Suprapubic skin (tissue), 4 donors: Measurements from ENCODE around the gene RHOF. TPM values are rescaled to one million over a fixed set of nuclear protein-coding genes. Genes with fewer than 3 reads are reported as not detected.
"Not testable (repeated sequence)": the region's sequence is repeated elsewhere in the genome, so short reads cannot be mapped to it uniquely, and the experiment has no call there.

Experiments
- DNase-seq, 2 donors: peaks; one replicate each; pipeline ENCODE4 v3.0.0-alpha.2; 2019; ENCODE audit warnings: low spot score in 2 of 2
- H3K27ac ChIP-seq: fragments of 200-600 bp; sonication (generic); one replicate; pipeline ENCODE4 v1.5.1; 2019
- H3K27me3 ChIP-seq: fragments of 200-600 bp; sonication (generic); one replicate; pipeline ENCODE4 v1.5.1; 2019
- H3K36me3 ChIP-seq: fragments of 200-600 bp; sonication (generic); one replicate; pipeline ENCODE4 v1.5.1; 2019
- H3K4me1 ChIP-seq: fragments of 200-600 bp; sonication (generic); one replicate; pipeline ENCODE4 v1.5.1; 2019
- H3K4me3 ChIP-seq: fragments of 200-600 bp; sonication (generic); one replicate; pipeline ENCODE4 v1.5.1; 2019; ENCODE audit warnings: mild to moderate bottlenecking
- H3K9me3 ChIP-seq: fragments of 200-600 bp; sonication (generic); one replicate; pipeline ENCODE4 v1.5.1; 2019
- CTCF ChIP-seq, 2 donors: fragments of 200-600 bp in 1 of 2; fragments of 450-650 bp in 1 of 2; sonication (generic) in 1 of 2; IDR thresholded peaks; one replicate each; pipeline ENCODE4 v1.5.1; 2016 to 2019; ENCODE audit warnings: antibody characterized with exemption in 2 of 2, mild to moderate bottlenecking in 1 of 2, moderate library complexity in 1 of 2
- EP300 ChIP-seq: sonication (generic); formaldehyde crosslinking; IDR thresholded peaks from one replicate; pipeline ENCODE4 v1.6.1; 2017; ENCODE audit warnings: antibody characterized with exemption
- POLR2A ChIP-seq, 2 donors: fragments of 450-650 bp; IDR thresholded peaks; one replicate each; pipeline ENCODE4 v1.6.1; 2017; ENCODE audit warnings: antibody characterized with exemption in 2 of 2, mild to moderate bottlenecking in 2 of 2, moderate library complexity in 2 of 2
- POLR2AphosphoS5 ChIP-seq, 3 donors: sonication (generic); formaldehyde crosslinking; IDR thresholded peaks; one replicate each; pipeline ENCODE4 v1.6.1; 2017; ENCODE audit warnings: antibody characterized with exemption in 3 of 3
- whole genome bisulfite sequencing: methylation state at CpG from one replicate; pipeline ENCODE4 v1.1.5; 2018; 5-methylcytosine and 5-hydroxymethylcytosine counted together
- total RNA-seq, 4 donors: library from RNA; depleted of rRNA; stranded (reverse); fragments of >200 nt; gene quantifications; one replicate each; pipeline ENCODE4 v1.1.0, GENCODE V29; 2016

RHOF gene
- total RNA-seq, 4 donors from 2014 or later = 6.6 to 20.4 (median 17.5) TPM

GRCh38 chr12:121764808-121765207 is 28.7 kb downstream of the RHOF start:
- H3K4me3 ChIP-seq = no peak overlapping the region
- TF ChIP-seq CTCF (IDR thresholded peaks at IDR 0.05) = no peak
- no peak for TF ChIP-seq EP300
- no peak for TF ChIP-seq POLR2A (IDR thresholded peaks at IDR 0.05)
- no peak for TF ChIP-seq POLR2AphosphoS5 (IDR thresholded peaks at IDR 0.05)
- H3K27ac ChIP-seq = no peak overlapping the region
- no peaks in the 10 kb centered on the region for H3K36me3 ChIP-seq
- no peaks in the 10 kb centered on the region for H3K27me3 ChIP-seq
- DNase-seq = no peak
- WGBS = 88% methylated on average over 3 of the region's 3 CpGs
- H3K4me1 ChIP-seq = peaks cover 9% of the 10 kb centered on the region
- no peaks in the 10 kb centered on the region for H3K9me3 ChIP-seq

GRCh38 chr12:121762269-121762668 is 31.2 kb downstream of the RHOF start:
- Histone ChIP-seq H3K4me3 (no peak overlapping the region), H3K36me3 (peaks cover 8% of the 10 kb centered on the region), H3K4me1 (no peaks in the 10 kb centered on the region), H3K27me3 (no peaks in the 10 kb centered on the region), H3K9me3 (no peaks in the 10 kb centered on the region), H3K27ac (no peak overlapping the region)
- 75% methylated on average over 6 of the region's 6 CpGs for WGBS
- no peak for TF ChIP-seq EP300
- TF ChIP-seq POLR2AphosphoS5 (IDR thresholded peaks at IDR 0.05) = no peak
- no peak for TF ChIP-seq CTCF (IDR thresholded peaks at IDR 0.05)
- TF ChIP-seq POLR2A (IDR thresholded peaks at IDR 0.05) = no peak
- no peak for DNase-seq

- H3K4me1 ChIP-seq, DNase-seq, H3K27ac ChIP-seq, H3K9me3 ChIP-seq, H3K4me3 ChIP-seq, H3K27me3 ChIP-seq: not testable (repeated sequence)
- peaks cover 17% of the 10 kb centered on the region for H3K36me3 ChIP-seq
- 97% methylated on average over 6 of the region's 22 CpGs for WGBS
Measured at GRCh38 chr12:121758536-121758935, 35.0 kb downstream of the RHOF start.

GRCh38 chr12:121755591-121755990 is 37.9 kb downstream of the RHOF start:
- no peaks in the 10 kb centered on the region for H3K9me3 ChIP-seq
- DNase-seq = no peak
- 94% methylated on average over 3 of the region's 3 CpGs for WGBS
- peaks cover 29% of the 10 kb centered on the region for H3K36me3 ChIP-seq
- no peak overlapping the region for H3K4me3 ChIP-seq
- no peaks in the 10 kb centered on the region for H3K4me1 ChIP-seq
- H3K27me3 ChIP-seq = no peaks in the 10 kb centered on the region
- no peak overlapping the region for H3K27ac ChIP-seq
- TF ChIP-seq EP300 = no peak
- TF ChIP-seq POLR2AphosphoS5 (IDR thresholded peaks at IDR 0.05) = no peak
- TF ChIP-seq POLR2A (IDR thresholded peaks at IDR 0.05) = no peak
- TF ChIP-seq CTCF (IDR thresholded peaks at IDR 0.05) = no peak

GRCh38 chr12:121754836-121755235 is 38.7 kb downstream of the RHOF start:
- TF ChIP-seq POLR2A (IDR thresholded peaks at IDR 0.05) (no peak), CTCF (IDR thresholded peaks at IDR 0.05) (no peak), EP300 (no peak), POLR2AphosphoS5 (IDR thresholded peaks at IDR 0.05) (no peak)
- H3K4me3 ChIP-seq = no peak overlapping the region
- H3K27me3 ChIP-seq = no peaks in the 10 kb centered on the region
- no peaks in the 10 kb centered on the region for H3K4me1 ChIP-seq
- no peaks in the 10 kb centered on the region for H3K9me3 ChIP-seq
- 89% methylated on average over 11 of the region's 11 CpGs for WGBS
- no peak for DNase-seq
- H3K27ac ChIP-seq = no peak overlapping the region
- H3K36me3 ChIP-seq = peaks cover 35% of the 10 kb centered on the region

- TF ChIP-seq EP300 = no peak
- TF ChIP-seq CTCF (IDR thresholded peaks at IDR 0.05) = no peak
- no peak for TF ChIP-seq POLR2AphosphoS5 (IDR thresholded peaks at IDR 0.05)
- no peak for TF ChIP-seq POLR2A (IDR thresholded peaks at IDR 0.05)
- DNase-seq = no peak
- no peaks in the 10 kb centered on the region for H3K4me1 ChIP-seq
- no peaks in the 10 kb centered on the region for H3K27me3 ChIP-seq
- H3K4me3 ChIP-seq = no peak overlapping the region
- H3K9me3 ChIP-seq = no peaks in the 10 kb centered on the region
- peaks cover 35% of the 10 kb centered on the region for H3K36me3 ChIP-seq
- WGBS = 35% methylated on average over 2 of the region's 12 CpGs
- no peak overlapping the region for H3K27ac ChIP-seq
Measured at GRCh38 chr12:121753844-121754264, 39.6 kb downstream of the RHOF start.
